ENCODE measurements around the gene PRDM15.

GRCh38 chr21:41873005-41873404 lies 6.1 kb downstream of the PRDM15 start:
- TF ChIP-seq CTCF (IDR thresholded peaks at IDR 0.05; ENCODE audit: low read depth, low read length) (no peak), EZH2phosphoT487 (IDR thresholded peaks at IDR 0.05; ENCODE audit: low read depth) (no peak)

Measured in OCI-LY3 (cell line).